Stimulated activated CD4-positive, alpha-beta T cell treated with anti-CD3 and anti-CD28 coated beads, Interleukin-15, amount 100 ng/mL, for 1 hour (primary cell): ENCODE results near the gene STX19.

Experiments used
- DNase-seq, 2 donors: peaks; one replicate each; pipeline ENCODE4 v3.0.0-alpha.2; 2020; ENCODE audit warnings: low read depth in 1 of 2, low spot score in 1 of 2

STX19 gene

GRCh38 chr3:94036909-94037507 lies 8.6 kb upstream of the STX19 start:
- no peak for DNase-seq

DNA sequence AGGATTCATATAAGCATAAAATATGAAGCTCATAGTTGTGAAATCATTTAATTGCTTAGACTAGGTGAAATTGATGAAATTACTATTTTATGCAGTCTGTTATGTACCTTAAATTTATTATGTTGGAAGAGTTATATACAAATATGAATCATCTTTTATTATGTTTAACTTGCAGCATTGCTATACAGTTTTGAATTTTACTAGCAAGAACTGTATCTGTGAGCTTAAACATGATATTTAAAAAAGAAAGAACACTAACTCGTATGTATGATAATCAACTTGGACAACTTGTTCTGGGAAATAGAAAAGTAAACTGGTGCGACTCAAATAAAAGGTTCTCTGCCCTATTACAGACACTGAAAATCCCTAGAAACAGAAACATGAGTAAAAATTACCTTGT lies 1.8 kb downstream of the STX19 start:
- DNase-seq: no peak

GRCh38 chr3:94024385-94024784 lies 4.0 kb downstream of the STX19 start:
- no peak for DNase-seq

- no peak for DNase-seq
Observed at GRCh38 chr3:94020293-94020692, 8.1 kb downstream of the STX19 start.

DNA sequence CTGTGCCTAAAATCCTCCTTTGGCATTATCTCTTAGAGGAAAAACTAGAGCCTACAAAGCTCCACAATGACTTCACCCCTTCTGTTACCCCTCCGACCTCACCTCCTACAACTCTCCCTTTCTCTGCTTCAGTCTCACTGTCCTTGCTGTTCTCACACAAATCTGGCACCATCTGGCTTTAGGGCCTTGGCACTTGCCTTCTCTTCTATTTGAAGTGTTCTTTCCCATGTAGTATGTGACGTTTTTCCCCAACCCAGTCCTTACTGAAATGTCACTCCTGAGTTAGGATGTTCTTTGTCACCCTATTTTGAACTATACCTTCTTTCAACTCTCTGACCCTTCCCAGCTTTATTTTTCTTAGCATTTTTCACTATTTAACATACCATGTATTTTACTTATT lies 8.7 kb downstream of the STX19 start:
- DNase-seq: no peak

DNA sequence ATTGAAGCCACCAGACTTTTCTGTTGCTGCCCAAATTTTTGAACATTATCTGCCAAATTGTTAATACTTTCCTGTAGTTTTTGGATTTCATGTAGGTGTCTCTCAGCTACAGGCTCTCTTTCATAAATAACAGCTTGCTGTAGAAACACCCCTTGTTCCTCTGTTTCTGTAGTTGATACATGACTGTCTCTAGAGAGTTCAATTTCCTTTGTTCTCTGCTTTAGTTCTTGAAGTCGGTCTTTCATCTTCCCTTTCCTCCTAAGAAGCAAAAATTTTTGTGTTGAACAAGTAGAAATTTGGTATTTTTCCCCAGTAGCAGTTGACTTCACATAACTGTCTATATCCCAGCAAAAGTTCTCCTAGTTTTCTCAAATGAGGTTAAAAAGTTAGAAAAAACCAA lies 13.4 kb downstream of the STX19 start:
- no peak for DNase-seq

- DNase-seq: no peak
Observed at GRCh38 chr3:94012185-94012584, 16.2 kb downstream of the STX19 start.

DNA sequence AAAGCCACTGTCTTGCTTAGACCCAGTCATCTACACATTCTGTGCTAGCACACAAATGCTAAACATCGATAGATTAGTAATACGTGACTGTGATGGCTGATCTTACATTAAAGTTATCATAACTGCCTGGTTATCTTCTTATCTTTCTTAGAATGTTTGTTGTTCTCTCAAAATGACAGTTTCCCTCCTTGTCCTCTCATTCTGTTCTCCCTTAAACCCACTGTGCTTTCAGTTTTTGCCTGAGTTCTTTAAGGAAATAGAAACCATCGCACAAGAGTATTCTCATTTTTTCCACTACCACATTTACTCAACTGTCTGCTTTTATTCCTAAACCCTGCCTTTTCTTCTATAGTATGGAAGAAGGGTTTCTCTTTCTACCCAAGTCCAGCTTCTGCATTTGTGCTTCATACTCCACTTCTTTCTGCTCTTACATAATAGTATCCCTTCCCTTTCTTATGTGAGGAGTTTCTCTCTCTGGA lies 17.1 kb downstream of the STX19 start:
- no peak for DNase-seq

GRCh38 chr3:94009608-94010007 lies 18.8 kb downstream of the STX19 start:
- no peak for DNase-seq

DNA sequence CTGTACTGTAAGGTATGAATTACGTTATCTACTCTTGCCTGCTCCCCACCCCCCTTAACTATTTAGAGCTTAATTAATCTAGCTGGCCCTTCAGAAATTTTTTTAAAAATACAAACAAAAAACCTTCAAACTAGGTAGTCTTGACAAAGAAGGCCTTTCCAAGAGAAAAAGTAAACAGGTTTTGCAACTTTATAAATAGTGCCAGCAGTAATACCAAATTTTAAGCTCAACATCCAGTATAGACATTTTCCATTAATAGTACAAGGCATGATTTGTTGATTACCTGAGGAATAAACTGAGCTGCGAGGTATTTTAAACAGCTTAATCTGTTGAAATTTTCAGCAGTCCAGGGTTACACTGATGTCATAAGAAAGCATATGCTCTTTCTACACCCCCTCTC lies 20.1 kb downstream of the STX19 start:
- no peak for DNase-seq

DNA sequence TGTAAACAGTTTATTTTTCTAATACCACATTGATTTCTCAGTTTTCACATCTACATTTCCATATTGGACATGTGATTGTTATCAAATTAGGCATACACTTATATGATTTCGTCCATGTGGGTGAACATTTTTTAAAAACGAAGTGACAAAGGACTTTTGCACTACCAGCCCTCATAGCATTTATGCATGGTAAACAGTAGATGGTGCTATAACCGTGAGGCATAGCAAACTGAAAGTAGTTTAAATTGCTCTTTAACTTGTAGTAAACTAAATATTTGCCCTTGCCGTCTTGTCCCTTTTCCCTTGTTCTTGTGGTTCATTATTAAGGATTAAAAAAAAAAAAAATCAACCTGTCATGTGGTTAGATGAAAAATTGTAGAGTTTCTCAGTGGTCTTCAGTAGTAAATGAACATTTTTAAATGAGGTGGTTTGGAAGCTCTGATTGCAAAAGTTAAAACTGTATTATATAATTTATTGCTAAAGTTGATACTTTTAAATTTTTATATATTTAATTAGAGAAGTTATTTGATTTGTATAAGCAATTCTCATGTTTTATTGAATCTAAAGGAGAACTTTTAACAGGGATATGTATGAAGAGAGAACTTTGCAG lies 24.0 kb downstream of the STX19 start:
- no peak for DNase-seq

GRCh38 chr3:94001827-94002495 lies 26.4 kb downstream of the STX19 start:
- no peak for DNase-seq

GRCh38 chr3:94001191-94001590 lies 27.2 kb downstream of the STX19 start:
- DNase-seq: no peak

DNA sequence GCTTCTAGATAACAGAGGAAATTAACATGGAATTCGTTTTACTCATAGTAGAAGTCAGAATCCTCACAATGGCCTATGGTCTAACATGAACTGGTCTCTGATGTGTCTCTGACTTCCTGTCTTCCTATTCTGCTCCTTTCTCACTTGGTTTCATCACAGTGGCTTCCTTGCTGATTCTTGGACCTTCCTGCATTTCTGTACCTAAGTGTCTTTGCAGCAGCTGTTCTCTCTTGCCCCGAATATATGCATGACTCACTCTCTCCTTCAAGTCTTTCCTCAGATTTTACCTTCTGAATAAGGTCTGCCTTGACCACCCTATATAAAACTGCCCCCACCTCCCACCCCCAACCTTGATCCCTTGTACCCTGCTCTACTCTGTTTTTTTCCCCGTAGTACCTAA lies 34.3 kb downstream of the STX19 start:
- DNase-seq: no peak

- DNase-seq: no peak
Observed at GRCh38 chr3:93992207-93992606, 36.2 kb downstream of the STX19 start.

DNA sequence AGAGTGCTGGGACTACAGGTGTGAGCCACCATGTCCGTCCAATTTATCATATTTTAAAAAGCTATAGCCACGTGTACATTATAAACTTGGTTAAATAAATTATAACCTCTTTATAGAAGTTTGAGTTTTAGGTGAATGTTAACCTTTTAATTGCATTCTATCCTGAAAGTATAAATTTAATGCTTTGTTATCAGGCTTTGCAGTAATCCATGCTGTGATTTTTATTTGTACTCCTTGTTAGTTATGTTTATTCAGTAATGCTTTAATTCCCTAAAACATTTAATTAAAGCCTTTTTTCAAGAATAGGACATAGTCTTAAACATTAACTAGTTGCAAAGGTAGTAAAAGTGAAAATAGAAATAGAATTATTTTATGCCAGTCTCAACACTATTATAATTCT lies 36.8 kb downstream of the STX19 start:
- no peak for DNase-seq

GRCh38 chr3:93989241-93989640 lies 39.2 kb downstream of the STX19 start:
- DNase-seq: no peak

DNA sequence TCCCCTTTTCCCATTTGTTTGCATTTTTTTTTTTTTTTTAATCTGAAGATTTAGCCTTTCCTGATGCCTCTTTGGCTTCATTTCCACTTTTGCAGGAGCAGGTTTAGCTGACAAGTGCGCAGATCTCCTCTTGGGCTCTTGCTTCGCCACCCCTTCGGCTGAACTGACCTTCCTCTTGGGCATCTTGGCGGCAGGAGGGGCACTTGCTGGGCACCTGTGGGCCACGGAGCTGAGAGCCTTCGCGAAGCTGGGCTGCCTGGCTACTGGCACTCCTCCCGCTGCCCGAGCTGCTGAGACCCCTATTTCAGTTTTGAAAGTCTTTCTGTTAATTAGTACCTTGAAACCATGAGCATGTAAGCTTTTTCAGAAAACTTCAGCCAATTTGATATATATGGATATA lies 39.6 kb downstream of the STX19 start:
- DNase-seq: no peak

DNA sequence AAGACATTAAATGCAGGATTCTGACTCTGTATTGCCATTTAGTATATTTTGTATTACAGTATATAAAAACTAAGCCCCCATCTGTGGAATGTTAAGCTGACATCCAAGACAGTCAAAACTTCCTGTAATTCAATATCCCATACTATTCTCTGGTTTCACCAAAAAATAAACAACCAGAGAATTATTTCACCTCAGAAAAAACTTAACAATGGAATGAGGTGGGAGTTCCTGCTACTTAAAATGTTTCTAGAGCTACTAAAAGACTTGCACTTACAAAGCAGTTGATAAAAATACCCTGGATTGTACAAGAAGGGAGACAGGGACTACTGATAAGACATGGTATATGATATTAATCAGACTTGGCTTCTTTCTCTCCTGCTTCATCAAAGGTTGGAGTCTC lies 40.1 kb downstream of the STX19 start:
- no peak for DNase-seq

DNA sequence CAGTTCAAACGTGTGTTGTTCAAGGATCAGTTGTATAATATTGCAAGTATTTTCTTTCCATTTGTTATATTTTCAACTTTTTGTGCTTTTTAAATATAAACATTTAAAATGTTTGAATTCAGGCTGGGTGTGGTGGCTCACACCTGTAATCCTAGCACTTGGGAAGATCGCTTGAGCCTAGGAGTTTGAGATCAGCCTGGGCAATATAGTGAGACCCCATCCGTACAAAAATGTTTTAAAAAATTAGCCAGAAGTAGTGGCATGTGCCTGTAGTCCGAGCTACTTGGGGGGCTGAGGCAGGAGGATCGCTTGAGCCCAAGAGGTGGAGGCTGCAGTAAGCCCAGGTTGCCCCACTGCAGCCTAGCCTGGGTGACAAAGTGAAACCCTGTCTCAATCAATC lies 43.8 kb downstream of the STX19 start:
- no peak for DNase-seq

DNA sequence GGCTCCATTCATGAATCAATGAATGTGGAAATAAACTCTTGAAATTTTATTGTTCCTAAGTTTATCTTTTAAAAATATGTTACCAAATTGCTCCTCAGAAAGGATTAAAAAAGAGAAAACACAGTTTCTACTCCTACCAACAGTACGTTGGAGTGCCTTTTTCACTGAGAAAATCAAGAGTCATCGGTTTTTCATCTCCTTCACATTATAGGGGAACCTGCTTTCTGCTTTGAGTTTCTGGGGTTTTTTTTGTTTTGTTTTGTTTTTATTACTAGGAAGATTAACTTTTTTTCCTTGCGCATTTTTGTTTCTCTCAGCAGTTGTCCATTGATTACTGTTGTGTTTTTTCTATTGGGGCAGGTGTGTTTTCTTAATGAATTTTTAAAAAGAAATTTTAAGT lies 45.0 kb downstream of the STX19 start:
- no peak for DNase-seq

DNA sequence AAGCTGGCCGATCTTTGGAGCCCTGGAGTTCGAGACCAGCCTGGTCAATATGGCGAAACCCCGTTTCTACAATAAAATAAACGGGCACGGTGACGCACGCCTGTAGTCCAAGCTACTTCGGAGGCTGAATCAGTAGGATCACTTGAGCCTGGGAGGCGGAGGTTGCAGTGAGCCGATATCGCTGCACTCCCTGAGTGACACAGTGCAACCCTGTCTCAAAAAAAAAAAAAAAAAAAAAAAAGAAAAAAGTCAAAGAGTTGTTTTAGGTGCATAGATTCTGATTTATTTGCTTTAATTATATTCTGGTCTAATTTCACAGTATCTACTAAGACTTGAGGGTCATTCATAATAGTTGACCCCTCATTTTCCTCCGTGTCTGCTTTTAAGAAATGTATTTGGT lies 46.7 kb downstream of the STX19 start:
- DNase-seq: no peak
